CD14-positive monocyte (primary cell): ENCODE results near the gene SUPT16H. TPM values are rescaled to one million over a fixed set of nuclear protein-coding genes. Genes with fewer than 3 reads are reported as not detected.

Experiments
- DNase-seq, 3 donors: peaks; one replicate each; pipeline ENCODE4 v3.0.0-alpha.2; 2011 to 2022
- H2AFZ ChIP-seq: 2 replicates; pipeline ENCODE4 v1.6.0; 2012; ENCODE audit warnings: mild to moderate bottlenecking, low read depth, low read length, inconsistent platforms; ENCODE audit not compliant: insufficient read depth, poor library complexity, severe bottlenecking
- H3K27ac ChIP-seq, 2 donors: 1 replicate in 1 of 2; 2 replicates in 1 of 2; pipeline ENCODE4 v1.5.1; 2012 to 2013; ENCODE audit warnings: low read length in 2 of 2, control low read depth in 1 of 2, inconsistent platforms in 1 of 2, low read depth in 1 of 2, mild to moderate bottlenecking in 1 of 2
- H3K27me3 ChIP-seq, 2 donors: one replicate each; pipeline versions ENCODE4 v1.6.0 to v1.6.1; 2011 to 2013; ENCODE audit warnings: low read length in 2 of 2; ENCODE audit not compliant: control insufficient read depth in 2 of 2, insufficient read depth in 2 of 2
- H3K36me3 ChIP-seq, 2 donors: replicated peaks in 1 of 2; 1 replicate in 1 of 2; 2 replicates in 1 of 2; pipeline versions ENCODE4 v1.5.1 to v1.6.1; 2012 to 2013; ENCODE audit warnings: low read length in 2 of 2, control low read depth in 1 of 2, inconsistent platforms in 1 of 2, mild to moderate bottlenecking in 1 of 2; ENCODE audit not compliant: insufficient read depth in 2 of 2, control insufficient read depth in 1 of 2
- H3K4me1 ChIP-seq, 2 donors: 1 replicate in 1 of 2; 2 replicates in 1 of 2; pipeline versions ENCODE4 v1.5.1 to v1.6.1; 2012 to 2013; ENCODE audit warnings: low read length in 2 of 2, control low read depth in 1 of 2, inconsistent platforms in 1 of 2, mild to moderate bottlenecking in 1 of 2, moderate library complexity in 1 of 2; ENCODE audit not compliant: insufficient read depth in 2 of 2, control insufficient read depth in 1 of 2
- H3K4me2 ChIP-seq: replicated peaks from 2 replicates; pipeline ENCODE3; 2012; ENCODE audit warnings: low read length, moderate library complexity, mild to moderate bottlenecking; ENCODE audit not compliant: poor library complexity, severe bottlenecking; ENCODE audit errors: extremely low read depth
- H3K4me3 ChIP-seq, 3 experiments: fragments of 200-600 bp in 1 of 3; sonication (generic) in 1 of 3; replicated peaks in 1 of 3; 1 replicate in 2 of 3; 2 replicates in 1 of 3; pipeline ENCODE4 v1.5.1; 2011 to 2013; ENCODE audit warnings: low read length in 3 of 3, mild to moderate bottlenecking in 3 of 3, control low read depth in 2 of 3, low read depth in 2 of 3, inconsistent platforms in 1 of 3, moderate library complexity in 1 of 3
- H3K79me2 ChIP-seq: 2 replicates; pipeline ENCODE4 v1.6.0; 2012; ENCODE audit warnings: mild to moderate bottlenecking, control low read depth, inconsistent platforms, low read length, moderate library complexity; ENCODE audit not compliant: insufficient read depth
- H3K9ac ChIP-seq: 2 replicates; pipeline ENCODE4 v1.6.0; 2017; ENCODE audit warnings: low read length, mild to moderate bottlenecking; ENCODE audit not compliant: insufficient read depth, poor library complexity, severe bottlenecking
- H3K9me3 ChIP-seq, 2 donors: replicated peaks in 1 of 2; 1 replicate in 1 of 2; 2 replicates in 1 of 2; pipeline versions ENCODE4 v1.5.1 to v1.6.1; 2012 to 2013; ENCODE audit warnings: low read length in 2 of 2, control low read depth in 1 of 2; ENCODE audit not compliant: control insufficient read depth in 1 of 2, insufficient read depth in 1 of 2
- H4K20me1 ChIP-seq: 2 replicates; pipeline ENCODE4 v1.6.0; 2012; ENCODE audit warnings: mild to moderate bottlenecking, low read length, control low read depth, moderate library complexity; ENCODE audit not compliant: insufficient read depth
- H3K27ac Mint-ChIP-seq, 7 donors: one replicate each; pipeline ENCODE4 v1.8.0; 2020; ENCODE audit warnings: mild to moderate bottlenecking in 7 of 7, mixed read lengths in 7 of 7, moderate library complexity in 6 of 7, inconsistent platforms in 2 of 7
- H3K27me3 Mint-ChIP-seq, 3 donors: one replicate each; pipeline ENCODE4 v1.8.0; 2021 to 2022; ENCODE audit warnings: low read depth in 3 of 3, mild to moderate bottlenecking in 3 of 3, mixed read lengths in 3 of 3, moderate library complexity in 3 of 3, inconsistent platforms in 1 of 3
- H3K36me3 Mint-ChIP-seq, 2 donors: one replicate each; pipeline ENCODE4 v1.8.0; 2020; ENCODE audit warnings: mixed read lengths in 2 of 2, inconsistent platforms in 1 of 2, mild to moderate bottlenecking in 1 of 2
- H3K4me1 Mint-ChIP-seq: one replicate; pipeline ENCODE4 v1.8.0; 2020; ENCODE audit warnings: mild to moderate bottlenecking, mixed read lengths
- H3K4me3 Mint-ChIP-seq, 2 donors: one replicate each; pipeline ENCODE4 v1.8.0; 2020; ENCODE audit warnings: mild to moderate bottlenecking in 2 of 2, mixed read lengths in 2 of 2, moderate library complexity in 1 of 2
- H3K9me3 Mint-ChIP-seq, 7 donors: one replicate each; pipeline ENCODE4 v1.8.0; 2020 to 2022; ENCODE audit warnings: mixed read lengths in 7 of 7, mild to moderate bottlenecking in 6 of 7, moderate library complexity in 6 of 7, inconsistent platforms in 2 of 7
- WGBS: methylation state at CpG from one replicate; pipeline ENCODE4 v1.1.5; 2013; ENCODE audit warnings: missing lambda C conversion rate; ENCODE audit not compliant: insufficient coverage; 5-methylcytosine and 5-hydroxymethylcytosine counted together
- intact Hi-C, 2 donors: fragments of 100-400 bp; cut with micrococcal nuclease; formaldehyde crosslinking; loops; one replicate each; pipeline versions ENCODE4 v1.15.0 to v1.15.1; 2023
- polyA plus RNA-seq, 3 donors: library from polyadenylated mRNA; depleted of rRNA in 1 of 3; unstranded in 2 of 3; stranded (reverse) in 1 of 3; fragments of 300-500 nt in 2 of 3; fragments of >200 nt in 1 of 3; fragmentation: Illumina TruSeq in 2 of 3; gene quantifications; 1 replicate in 2 of 3; 2 replicates in 1 of 3; pipeline ENCODE4 v1.2.3, GENCODE V29; 2012 to 2021
- TF ChIP-seq, protein P1 (sequence below): fragments of 200-600 bp; IDR thresholded peaks from one replicate; pipeline ENCODE4 v1.8.0; 2022; ENCODE audit warnings: antibody characterized with exemption, mild to moderate bottlenecking

SUPT16H gene
- polyA plus RNA-seq, 3 donors = 15.7 to 37.3 (median 26.6) TPM

GRCh38 chr14:21320913-21321312 is 62.9 kb downstream of the SUPT16H start:
- H3K79me2 ChIP-seq = no peaks in the 10 kb centered on the region
- Mint-ChIP-seq H3K4me3 (no peak overlapping the region), H3K27ac (peak overlapping the region in 4 of 7 donors; percentile 82 to 89 (median 88)), H3K27me3 (peaks cover 0 to 1% (median 0%) of the 10 kb centered on the region in 3 donors), H3K9me3 (peaks cover 0 to 3% (median 0%) of the 10 kb centered on the region in 7 donors), H3K4me1 (peaks cover 42% of the 10 kb centered on the region), H3K36me3 (peaks cover 0 to 16% of the 10 kb centered on the region in 2 donors)
- DNase-seq = no peak
- H3K4me3 ChIP-seq = no peak overlapping the region
- H3K4me2 ChIP-seq = no peak overlapping the region
- H3K27ac ChIP-seq = peak overlapping the region; percentile 62 to 72
- WGBS = no CpG with 5 or more reads among the region's 2 CpGs
- H4K20me1 ChIP-seq = no peaks in the 10 kb centered on the region
- no peak overlapping the region for H2AFZ ChIP-seq
- no peak overlapping the region for H3K9ac ChIP-seq
- TF ChIP-seq, protein P1, sequence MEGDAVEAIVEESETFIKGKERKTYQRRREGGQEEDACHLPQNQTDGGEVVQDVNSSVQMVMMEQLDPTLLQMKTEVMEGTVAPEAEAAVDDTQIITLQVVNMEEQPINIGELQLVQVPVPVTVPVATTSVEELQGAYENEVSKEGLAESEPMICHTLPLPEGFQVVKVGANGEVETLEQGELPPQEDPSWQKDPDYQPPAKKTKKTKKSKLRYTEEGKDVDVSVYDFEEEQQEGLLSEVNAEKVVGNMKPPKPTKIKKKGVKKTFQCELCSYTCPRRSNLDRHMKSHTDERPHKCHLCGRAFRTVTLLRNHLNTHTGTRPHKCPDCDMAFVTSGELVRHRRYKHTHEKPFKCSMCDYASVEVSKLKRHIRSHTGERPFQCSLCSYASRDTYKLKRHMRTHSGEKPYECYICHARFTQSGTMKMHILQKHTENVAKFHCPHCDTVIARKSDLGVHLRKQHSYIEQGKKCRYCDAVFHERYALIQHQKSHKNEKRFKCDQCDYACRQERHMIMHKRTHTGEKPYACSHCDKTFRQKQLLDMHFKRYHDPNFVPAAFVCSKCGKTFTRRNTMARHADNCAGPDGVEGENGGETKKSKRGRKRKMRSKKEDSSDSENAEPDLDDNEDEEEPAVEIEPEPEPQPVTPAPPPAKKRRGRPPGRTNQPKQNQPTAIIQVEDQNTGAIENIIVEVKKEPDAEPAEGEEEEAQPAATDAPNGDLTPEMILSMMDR = no peak
- peaks cover 42 to 49% of the 10 kb centered on the region in 2 donors for H3K4me1 ChIP-seq
- H3K27me3 ChIP-seq = no peaks in the 10 kb centered on the region
- intact Hi-C loops = no loop called here
- H3K36me3 ChIP-seq = no peaks in the 10 kb centered on the region
- H3K9me3 ChIP-seq = no peaks in the 10 kb centered on the region

GRCh38 chr14:21317398-21317797 is 66.4 kb downstream of the SUPT16H start:
- H3K4me1 ChIP-seq = peaks cover 66 to 71% of the 10 kb centered on the region in 2 donors
- no peaks in the 10 kb centered on the region for H3K9me3 ChIP-seq
- no peak overlapping the region for H3K4me2 ChIP-seq
- intact Hi-C loops = no loop called here
- peaks cover 0 to 2% (median 1%) of the 10 kb centered on the region in 3 donors for H3K27me3 Mint-ChIP-seq
- H3K4me3 ChIP-seq = peak overlapping the region in 1 of 3 experiments; percentile 0
- no peaks in the 10 kb centered on the region for H3K27me3 ChIP-seq
- H3K4me3 Mint-ChIP-seq = no peak overlapping the region
- H3K4me1 Mint-ChIP-seq = peaks cover 58% of the 10 kb centered on the region
- peak overlapping the region; percentile 48 to 76 for H3K27ac ChIP-seq
- peaks cover 0 to 2% (median 0%) of the 10 kb centered on the region in 7 donors for H3K9me3 Mint-ChIP-seq
- DNase-seq = peak; percentile 48 to 70 (median 60)
- TF ChIP-seq, protein P1 = no peak
- no peaks in the 10 kb centered on the region for H3K36me3 ChIP-seq
- no peaks in the 10 kb centered on the region for H3K79me2 ChIP-seq
- no peaks in the 10 kb centered on the region for H4K20me1 ChIP-seq
- peaks cover 0 to 4% of the 10 kb centered on the region in 2 donors for H3K36me3 Mint-ChIP-seq
- WGBS = 79% methylated on average over 2 of the region's 3 CpGs
- peak overlapping the region; percentile 75 to 92 (median 89) for H3K27ac Mint-ChIP-seq
- H2AFZ ChIP-seq = peak overlapping the region; percentile 27
- H3K9ac ChIP-seq = no peak overlapping the region
